Muscle of back (tissue), 11 donors: Measurements from ENCODE around the gene ADAM8. TPM values are rescaled to one million over a fixed set of nuclear protein-coding genes. Genes with fewer than 3 reads are reported as not detected.

ENCODE experiments used
- DNase-seq, 3 donors: peaks; one replicate each; pipeline versions ENCODE4 v3.0.0 to v3.0.0-alpha.2; 2013
- polyA plus RNA-seq, 10 donors: library from polyadenylated mRNA; unstranded; fragments of 120-200 nt; gene quantifications; one replicate each; pipeline ENCODE4 v1.2.1, GENCODE V29; 2013; ENCODE audit not compliant: insufficient read length in 10 of 10

Gene ADAM8
- polyA plus RNA-seq, 10 donors, result 0.70 to 3.3 (median 1.6) TPM

GRCh38 chr10:133282846-133283390, 6.2 kb upstream of the ADAM8 start:
- DNase-seq, result no peak

GRCh38 chr10:133281628-133282372, 5.1 kb upstream of the ADAM8 start:
- DNase-seq, result no peak

GRCh38 chr10:133281084-133281483, 4.4 kb upstream of the ADAM8 start:
- DNase-seq, result no peak

GRCh38 chr10:133280391-133281059, 3.9 kb upstream of the ADAM8 start:
- no peak for DNase-seq

- DNase-seq, result no peak
Observed at GRCh38 chr10:133279326-133280226, 2.9 kb upstream of the ADAM8 start.

GRCh38 chr10:133278577-133279265, 2.1 kb upstream of the ADAM8 start:
- DNase-seq, result peak in 1 of 3 donors; percentile 39

GRCh38 chr10:133277993-133278576, 1.4 kb upstream of the ADAM8 start:
- DNase-seq, result no peak

GRCh38 chr10:133277277-133277992, 767 bp upstream of the ADAM8 start:
- DNase-seq, result no peak

GRCh38 chr10:133276100-133276434, 601 bp downstream of the ADAM8 start:
- no peak for DNase-seq

GRCh38 chr10:133275684-133276092, 980 bp downstream of the ADAM8 start:
- no peak for DNase-seq

GRCh38 chr10:133274751-133275683, 1.7 kb downstream of the ADAM8 start:
- peak in 1 of 3 donors; percentile 28 for DNase-seq

GRCh38 chr10:133273534-133274143, 3.0 kb downstream of the ADAM8 start:
- DNase-seq, result no peak

- no peak for DNase-seq
Observed at GRCh38 chr10:133272964-133273420, 3.7 kb downstream of the ADAM8 start.

- no peak for DNase-seq
Observed at GRCh38 chr10:133272301-133272963, 4.2 kb downstream of the ADAM8 start.

- DNase-seq, result no peak
Observed at GRCh38 chr10:133271521-133272300, 5.0 kb downstream of the ADAM8 start.

- no peak for DNase-seq
Observed at GRCh38 chr10:133270773-133271297, 5.8 kb downstream of the ADAM8 start.

GRCh38 chr10:133270204-133270603, 6.5 kb downstream of the ADAM8 start:
- no peak for DNase-seq
